ENCODE measurements around the gene OR8B12.

Gene OR8B12, protein sequence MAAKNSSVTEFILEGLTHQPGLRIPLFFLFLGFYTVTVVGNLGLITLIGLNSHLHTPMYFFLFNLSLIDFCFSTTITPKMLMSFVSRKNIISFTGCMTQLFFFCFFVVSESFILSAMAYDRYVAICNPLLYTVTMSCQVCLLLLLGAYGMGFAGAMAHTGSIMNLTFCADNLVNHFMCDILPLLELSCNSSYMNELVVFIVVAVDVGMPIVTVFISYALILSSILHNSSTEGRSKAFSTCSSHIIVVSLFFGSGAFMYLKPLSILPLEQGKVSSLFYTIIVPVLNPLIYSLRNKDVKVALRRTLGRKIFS

DNA sequence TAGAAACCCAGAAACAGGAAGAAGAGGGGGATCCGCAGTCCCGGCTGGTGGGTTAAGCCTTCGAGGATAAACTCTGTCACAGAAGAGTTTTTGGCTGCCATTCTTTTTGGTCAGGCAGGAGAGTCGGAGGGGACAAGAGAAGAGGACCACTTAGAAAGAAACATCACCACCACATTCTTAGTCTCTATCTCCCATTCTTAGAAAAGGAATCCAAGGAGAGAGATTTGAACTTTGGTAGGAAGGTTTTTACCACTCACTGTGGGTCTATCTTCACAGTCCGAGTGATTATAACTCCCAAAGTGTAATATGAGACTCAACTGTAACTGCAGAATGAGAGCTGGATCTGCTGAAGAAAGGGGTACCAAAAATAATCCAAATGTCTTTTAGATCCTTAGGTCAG is at the start of gene OR8B12:
Gene OR8B12, minus strand, starts transcription at position 101 of the 400 bp plus-strand sequence. Its CDS starts 0 bp downstream, at position 101.
- no peak for DNase-seq

DNA sequence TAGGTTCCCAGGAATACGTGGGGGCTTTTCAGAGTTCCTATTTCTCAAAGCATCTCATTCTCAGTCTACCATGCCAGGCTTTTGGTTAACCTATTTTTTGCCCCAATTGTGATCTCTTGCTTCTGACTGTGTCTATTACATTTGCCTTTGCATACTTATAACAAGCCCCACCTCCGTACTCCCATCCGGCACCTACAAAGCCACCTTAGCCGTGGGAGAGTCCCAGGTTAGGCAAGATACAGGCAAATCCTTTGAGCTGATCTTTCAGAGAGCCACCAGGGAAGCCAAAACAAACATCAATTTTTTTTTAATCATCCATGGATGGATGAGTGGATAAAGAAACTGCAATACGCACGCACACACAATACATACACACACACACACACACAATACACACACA is 49.2 kb upstream of the OR8B12 start:
- DNase-seq = no peak

DNA sequence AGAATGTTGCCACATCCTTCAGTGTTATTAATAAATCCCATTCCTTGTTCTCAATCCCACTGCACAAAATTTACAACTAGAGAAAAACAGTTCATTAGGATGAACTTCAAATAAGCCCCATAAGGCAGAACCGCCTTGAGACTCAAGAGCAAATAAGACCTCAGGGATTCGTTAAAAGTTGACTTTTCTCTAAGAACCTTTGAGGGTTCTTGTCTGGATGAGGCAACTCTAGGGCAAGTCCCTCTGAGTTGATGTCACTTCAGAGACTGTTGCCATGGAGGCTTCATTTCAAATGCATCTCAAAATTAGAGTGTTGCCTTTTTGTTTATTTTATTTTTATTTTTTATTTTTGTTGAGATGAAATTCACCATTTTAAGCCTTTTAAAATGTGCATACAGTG is 48.0 kb upstream of the OR8B12 start:
- DNase-seq = no peak

DNA sequence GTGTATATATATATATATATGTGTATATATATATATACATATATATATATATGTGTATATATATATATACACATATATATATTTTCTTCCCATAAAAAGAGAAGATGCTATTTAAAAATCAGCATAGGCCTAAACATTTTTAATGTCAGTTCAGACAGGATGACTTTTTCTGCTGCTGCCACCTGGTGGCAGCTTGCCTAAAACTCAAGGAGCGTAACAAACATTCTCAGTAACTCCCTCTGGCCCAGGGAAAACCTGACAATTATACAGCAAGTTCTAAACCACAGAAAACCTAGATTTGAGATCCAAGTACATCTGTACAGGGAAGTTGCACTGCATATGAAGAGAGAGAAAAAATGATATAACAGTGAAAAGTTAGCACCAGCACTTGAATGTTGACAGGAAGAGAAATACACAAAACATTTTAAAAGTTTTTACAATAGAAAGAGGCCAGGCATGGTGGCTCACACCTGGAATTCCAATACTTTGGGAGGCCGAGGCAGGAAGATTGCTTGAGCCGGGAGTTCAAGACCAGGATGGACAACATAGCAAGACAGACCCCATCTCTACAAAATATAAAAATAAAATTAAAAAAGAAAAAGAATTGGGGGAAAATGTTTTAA is 42.9 kb upstream of the OR8B12 start:
- DNase-seq = peak; percentile 24

DNA sequence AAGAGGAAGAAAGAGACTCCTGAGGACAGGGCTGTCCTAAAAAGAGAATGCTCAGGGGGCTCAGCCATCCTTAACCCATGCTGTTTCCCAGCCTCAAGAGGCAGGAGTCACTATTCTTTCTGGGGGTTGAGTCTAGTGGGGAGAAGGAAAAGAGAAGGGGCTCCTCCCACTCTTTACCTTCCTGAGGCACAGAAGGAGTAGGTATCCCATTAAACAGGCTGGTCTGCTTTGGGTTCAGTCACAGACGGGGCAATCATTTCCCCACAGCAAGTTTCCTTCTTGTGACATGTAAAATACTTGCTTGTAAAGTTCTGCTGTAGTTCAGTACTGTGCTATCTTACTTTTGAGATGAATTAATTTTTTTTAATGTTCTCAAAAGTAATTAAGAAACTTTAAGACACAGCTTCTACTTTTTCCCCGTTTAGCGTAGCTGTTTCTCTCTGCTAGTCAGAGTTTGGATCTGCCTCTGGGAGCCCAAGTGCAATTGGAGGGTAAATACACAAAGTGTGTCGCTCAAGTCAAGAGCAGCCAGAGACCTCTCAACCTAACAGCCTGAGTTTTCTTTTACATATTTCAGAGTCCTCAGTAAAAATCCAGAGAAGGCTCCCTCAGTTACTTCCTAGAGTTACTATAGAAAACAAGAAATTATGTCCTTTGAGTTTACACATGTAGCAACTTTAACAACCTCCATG is 41.4 kb upstream of the OR8B12 start:
- DNase-seq = no peak

DNA sequence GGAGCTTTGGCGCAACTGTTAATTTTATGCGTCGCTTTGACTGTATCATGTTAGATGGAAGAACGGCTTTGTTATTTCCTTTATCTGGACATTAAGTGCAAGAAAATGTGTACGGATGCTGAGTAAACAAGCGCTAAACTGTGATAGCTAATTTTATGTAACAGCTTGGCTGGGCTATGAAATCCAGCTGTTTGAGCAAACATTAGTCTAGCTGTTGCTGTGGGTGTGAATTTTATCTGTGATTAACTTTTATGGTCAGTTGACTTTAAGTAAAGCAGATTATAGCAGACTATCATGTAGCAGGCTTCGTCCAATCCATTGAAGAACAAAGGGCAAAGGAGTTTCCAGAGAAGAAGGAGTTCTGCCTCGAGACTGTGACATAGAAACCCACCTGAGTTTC is 40.3 kb upstream of the OR8B12 start:
- no peak for DNase-seq

DNA sequence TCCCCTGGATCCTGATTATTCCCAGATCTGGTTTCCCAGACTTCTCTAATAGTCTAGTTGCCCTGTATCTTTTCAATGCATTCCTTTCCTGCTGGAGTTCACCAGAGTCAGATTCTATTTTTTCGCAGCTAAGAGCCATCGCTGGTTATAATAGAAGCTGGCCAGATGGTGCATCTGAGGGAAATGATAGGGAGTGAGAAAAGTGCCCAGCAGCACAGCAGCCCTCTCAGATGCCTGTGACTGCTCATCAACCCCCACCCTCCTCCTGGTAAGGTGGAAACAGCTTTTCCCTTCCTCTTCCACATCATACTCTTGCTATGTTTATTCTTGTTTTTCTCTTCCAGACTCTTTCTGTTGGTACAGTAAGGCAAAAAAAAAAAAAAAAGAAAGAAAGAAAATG is 39.1 kb upstream of the OR8B12 start:
- peak; percentile 0 for DNase-seq

DNA sequence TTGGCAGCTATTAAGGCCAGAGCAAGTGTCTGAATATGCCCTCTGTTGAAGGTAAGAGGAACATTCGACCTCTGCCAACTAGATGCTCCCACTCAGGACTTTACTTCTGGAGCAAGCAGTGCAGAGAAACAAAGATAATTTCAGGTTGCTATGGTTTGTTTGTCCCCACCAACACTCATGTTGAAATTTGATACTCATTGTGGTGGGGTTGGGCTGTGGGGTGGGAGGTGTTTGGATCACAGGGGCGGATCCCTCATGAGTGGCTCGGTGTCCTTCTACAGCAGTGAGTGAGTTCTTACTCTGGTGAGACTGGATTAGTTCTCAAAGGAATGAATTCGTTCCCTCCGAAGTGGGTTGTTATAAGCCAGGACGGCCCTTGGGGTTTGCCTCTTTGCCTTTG is 38.4 kb upstream of the OR8B12 start:
- no peak for DNase-seq

DNA sequence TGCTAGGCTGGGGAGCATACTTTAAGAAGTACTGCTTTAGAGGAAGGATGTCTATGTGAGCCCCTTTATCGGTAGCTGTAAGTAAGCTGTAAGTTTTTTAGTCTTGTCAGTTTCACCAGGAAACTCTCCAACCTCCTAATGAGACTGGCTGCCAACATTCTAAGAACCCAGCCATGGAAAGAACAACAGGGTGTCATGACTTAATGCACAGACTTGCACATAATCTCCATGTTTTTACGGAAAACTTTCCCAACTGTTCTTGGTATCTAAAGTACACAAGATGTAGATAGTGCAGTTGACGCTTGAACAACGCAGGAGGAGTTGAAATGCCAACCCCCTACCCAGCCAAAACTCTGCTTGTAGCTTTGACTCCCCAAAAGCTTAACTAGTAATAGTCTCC is 35.3 kb upstream of the OR8B12 start:
- DNase-seq = no peak

DNA sequence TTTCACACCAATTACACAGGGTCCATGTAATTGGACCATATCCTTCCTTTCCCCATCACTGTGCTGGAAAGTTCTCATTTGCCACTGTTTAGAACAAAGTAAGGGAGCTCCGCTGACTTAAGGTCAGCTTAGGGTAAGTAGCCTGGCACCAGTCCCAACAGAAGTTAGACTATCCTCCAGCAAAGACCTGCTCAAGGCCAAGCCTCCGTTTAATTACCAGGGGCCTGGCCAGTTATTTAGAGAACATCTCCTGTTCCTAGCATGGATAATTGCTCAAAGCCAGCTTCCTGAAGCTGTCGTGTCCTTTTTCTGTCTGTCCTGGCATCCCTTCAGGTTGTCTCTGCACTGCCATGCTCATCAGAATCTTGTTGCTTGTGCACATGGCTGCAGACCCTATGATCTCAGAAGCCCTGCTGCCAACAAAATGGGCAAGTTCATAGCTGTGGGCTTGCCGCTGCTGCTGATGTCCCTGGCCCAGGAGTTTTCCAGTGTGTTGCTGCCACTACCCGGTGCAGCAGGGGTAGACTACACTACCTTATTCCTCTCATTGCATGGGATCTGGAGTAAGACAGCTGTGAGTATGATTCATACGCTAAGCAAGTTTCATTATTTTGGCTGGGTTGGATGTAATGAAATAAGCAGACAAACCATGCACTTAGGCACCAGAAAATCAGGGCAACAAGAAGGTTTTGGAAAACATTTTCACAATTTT is 34.4 kb upstream of the OR8B12 start:
- no peak for DNase-seq

DNA sequence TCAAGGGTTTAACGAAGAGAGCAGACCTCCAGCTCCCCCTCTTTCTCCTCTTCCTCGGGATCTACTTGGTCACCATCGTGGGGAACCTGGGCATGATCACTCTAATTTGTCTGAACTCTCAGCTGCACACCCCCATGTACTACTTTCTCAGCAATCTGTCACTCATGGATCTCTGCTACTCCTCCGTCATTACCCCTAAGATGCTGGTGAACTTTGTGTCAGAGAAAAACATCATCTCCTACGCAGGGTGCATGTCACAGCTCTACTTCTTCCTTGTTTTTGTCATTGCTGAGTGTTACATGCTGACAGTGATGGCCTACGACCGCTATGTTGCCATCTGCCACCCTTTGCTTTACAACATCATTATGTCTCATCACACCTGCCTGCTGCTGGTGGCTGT is 26.7 kb upstream of the OR8B12 start:
- no peak for DNase-seq

DNA sequence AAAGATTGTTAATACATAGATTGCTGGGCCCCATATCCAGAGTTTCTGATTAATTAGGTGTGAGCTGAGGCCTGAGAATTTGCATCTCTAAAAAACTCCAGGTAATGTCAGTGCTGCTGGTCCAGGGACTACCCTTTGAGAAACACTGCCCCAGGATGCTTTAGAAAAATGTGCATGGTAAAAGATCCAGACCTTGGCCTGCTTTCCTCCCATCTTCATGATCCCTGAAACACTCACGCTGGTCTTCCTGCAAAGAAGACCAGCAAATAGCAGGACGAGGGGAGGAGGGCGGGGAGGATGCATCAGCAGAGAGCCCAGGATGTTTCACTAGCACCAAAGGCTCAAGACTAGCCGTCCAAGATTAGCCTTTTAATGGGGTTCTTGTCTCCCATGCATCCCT is 26.2 kb upstream of the OR8B12 start, which contains the start of gene OR8A1:
Gene OR8A1, plus strand, starts transcription at position 301 of the 400 bp plus-strand sequence. CDS start 123 bp downstream, outside the sequence.
- no peak for DNase-seq

DNA sequence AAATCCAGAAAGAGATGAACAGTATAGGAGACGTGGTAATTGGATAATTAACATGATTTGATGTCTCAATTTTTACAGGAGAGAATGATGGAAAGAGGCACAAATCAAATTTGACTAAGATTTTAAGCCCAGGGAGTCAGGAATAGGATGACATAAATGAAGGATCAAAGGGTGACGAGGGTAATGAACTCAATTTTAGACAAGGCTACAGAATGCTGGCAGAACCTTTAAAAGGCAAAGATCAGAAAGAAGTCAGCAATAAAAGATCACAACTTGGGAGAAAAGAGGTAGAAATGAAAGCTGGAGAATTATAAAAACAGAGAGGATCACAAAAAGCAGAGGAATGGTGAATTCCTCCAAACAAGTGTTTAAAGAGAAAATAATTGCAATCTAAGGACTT is 13.4 kb upstream of the OR8B12 start:
- no peak for DNase-seq

DNA sequence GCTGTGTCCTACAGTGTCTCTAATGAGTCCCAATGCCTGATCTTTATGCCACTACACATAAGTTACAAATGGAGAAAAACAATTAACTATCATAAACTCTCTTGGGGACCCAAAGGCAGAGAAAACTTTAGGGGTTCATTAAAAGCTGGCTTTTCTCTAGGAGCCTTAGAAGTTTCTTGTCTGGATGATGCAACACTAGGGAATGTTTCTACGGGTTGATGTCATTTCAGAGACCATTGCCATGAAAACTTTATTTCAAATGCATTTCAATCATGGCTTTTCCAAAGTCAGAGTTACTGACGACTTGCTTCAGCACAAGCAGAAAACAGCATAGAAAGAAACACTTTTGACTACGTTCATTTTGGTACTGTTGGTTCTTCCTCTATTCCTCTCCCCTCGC is 8.5 kb upstream of the OR8B12 start:
- no peak for DNase-seq

DNA sequence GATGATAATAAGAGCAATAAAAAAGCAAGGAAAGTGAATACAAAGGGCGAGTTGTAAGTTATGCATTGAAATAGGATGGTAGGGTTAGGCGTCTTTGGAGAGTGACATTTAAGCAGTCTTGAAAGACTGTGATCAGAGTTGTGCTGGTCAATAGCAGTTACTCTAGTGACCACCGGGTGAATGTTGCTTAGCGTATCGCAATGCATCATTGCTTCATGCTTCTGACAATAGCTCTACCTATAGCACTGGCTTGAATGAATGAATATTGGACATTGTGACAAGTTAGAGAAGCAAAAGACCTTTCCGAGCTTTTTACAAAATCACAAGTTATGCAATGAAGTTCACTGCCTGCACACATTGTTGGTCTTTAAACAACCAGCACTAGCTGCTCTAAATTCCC is 7.7 kb upstream of the OR8B12 start:
- DNase-seq = no peak

DNA sequence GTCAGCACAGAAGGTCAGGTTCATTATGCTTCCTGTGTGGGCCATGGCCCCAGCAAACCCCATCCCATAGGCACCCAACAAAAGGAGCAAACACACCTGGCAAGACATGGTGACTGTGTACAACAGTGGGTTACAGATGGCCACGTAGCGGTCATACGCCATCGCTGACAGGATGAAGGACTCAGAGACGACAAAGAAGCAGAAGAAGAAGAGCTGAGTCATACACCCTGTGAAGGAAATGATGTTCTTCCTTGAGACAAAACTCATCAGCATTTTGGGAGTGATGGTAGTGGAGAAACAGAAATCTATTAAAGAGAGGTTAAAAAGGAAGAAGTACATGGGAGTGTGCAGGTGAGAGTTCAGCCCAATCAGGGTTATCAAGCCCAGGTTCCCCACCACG is 309 bp downstream of the OR8B12 start:
- no peak for DNase-seq

DNA sequence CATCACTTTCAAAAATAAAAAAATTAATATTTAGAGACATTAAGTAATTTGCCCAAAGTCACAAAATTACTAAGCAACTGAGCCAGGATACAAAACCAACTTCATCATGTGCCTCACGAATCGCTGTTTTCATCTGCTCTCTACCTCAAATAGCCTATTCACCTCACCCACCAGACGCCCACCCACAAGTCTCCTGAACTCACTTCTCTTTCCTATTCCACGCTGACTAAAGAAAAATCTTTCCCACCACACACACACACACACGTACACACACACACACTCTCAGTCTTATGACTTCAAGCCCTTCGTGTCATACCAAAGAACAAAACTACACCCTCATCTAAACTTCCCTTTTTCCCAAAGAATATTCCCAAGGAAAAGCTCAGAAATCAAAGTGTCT is 2.2 kb downstream of the OR8B12 start:
- DNase-seq = no peak

DNA sequence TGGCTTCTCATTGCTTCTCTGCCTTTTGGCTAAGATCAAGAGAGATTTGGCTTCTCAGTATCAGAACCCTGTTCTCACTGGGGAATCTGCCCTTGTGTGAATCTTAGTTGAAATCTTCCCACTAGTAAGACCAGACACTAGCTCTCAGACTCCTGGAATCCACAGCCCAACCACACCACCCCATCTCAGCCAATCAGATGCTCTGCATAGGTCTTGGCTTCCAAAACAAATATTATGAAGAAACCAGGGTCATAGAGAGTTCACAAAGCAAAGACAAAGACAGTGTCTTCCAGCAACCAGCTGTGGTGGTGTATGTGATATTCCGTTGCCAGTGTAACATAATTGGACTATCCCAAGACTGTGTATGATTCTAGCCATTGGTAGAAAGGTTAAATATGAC is 5.4 kb downstream of the OR8B12 start:
- DNase-seq = no peak

DNA sequence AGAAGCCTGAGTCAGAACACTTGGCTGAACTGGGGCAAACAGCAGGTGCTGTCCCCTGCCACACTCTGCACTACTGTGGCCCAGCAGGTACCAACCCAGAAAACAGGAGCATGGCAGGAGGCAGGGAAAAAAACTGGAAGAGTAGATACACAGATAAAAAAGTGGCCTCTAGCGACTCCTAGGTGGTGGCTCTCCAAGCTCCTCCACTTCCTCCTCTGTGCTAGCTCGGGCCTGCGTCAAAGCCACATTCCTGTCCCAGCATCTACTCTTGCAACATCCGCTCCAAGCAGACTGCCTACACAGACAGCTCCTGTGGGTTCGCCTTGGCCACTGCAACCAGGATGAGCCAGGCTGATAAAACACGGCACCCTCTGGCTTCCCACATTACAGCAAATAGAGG is 6.9 kb downstream of the OR8B12 start:
- no peak for DNase-seq

DNA sequence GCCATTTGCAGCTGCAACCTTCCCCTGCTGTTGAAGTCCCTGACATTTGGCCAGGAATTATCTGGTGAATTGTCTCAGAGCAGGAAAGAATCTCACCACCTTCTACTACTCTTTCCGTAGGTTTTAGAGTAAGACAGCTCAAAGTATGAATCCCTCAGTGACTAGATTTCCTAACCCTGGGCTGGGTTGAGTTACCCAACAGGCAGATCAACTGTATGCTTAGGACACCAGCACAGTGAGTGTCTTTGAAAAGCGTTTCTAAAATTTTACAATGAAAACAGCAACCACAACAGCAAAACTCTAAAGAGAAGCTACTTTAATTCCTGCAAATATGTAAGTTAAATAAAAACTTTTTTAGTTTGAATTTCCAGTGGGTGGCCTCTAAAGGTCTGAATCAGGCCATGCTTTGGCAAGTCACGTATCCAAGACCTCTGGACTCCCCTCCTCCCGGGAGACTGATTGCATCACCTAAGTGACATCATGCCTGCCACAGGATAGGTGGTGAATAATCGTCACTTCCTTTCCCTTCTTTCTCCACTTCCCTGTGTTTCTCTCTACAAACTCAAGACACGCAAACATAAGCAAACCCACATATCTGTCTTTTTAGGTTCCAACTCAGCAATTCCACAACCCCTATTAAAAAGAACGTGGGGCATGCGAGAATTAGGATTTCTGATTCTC is 7.8 kb downstream of the OR8B12 start:
- no peak for DNase-seq

DNA sequence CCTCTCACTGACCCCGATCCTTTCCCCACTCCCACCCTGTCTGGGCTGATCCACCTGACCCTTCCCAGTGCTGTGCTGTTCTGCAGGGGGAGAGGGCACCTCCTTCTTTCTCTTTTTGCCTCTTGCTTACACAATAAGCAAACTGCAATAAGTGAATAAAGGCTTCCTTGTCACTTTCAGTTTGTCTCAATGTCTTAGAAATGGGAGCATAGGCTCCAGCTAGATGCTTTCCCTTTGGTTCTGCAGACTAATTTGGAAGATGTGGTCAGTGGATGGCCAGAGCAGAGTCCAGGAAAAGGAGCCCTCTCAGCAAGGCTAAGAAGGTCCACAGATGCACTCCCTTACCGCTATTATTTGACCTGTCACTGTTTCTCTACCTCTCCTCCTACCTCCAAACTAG is 9.4 kb downstream of the OR8B12 start:
- no peak for DNase-seq

DNA sequence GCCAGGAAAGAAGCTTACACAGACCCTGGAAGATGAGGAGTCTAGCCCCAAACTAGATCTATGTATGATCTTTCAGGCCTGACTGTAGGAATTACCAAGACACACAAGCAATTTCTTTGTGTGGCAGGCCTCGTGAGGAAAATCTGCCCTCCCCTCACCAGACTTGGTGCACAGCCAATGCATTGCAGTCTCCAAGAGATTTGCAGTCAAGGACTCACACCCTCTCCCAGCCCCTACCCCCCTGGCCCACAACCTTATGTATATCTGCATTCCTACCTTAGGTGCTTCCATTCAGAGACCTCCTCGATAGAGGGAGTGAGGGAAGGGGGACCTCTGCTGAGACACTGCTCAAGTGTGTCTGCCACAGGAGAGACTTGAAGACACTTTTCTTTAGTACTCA is 9.8 kb downstream of the OR8B12 start:
- no peak for DNase-seq

DNA sequence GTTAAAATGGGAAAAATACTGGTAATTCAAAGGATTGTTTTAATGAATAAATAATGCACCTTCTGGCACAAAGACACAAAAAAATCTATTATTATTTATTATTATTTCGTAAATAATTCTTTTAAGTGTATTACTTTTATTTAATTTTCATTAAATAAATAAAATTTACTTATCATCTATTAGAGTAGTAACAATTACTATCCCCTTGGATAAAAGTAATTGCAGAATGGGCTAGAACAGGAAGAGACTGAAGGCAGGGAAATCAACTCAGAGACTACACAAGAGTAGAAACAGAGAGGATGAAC is 23.0 kb downstream of the OR8B12 start:
- no peak for DNase-seq

All from NCI-H1694 treated with DMSO at 0.1 percent for 48 hours (cell line).